CD4-positive, alpha-beta T cell treated with Interleukin-15 for 4 hours (primary cell): ENCODE results near the gene PTPRN2.
A peak's percentile ranks its signal among the peaks of the same experiment; 100 is the strongest.
"Not testable (repeated sequence)": the region's sequence is repeated elsewhere in the genome, so short reads cannot be mapped to it uniquely, and the experiment has no call there.

ENCODE experiments used
- DNase-seq: peaks from one replicate; pipeline ENCODE4 v3.0.0-alpha.2; 2020; ENCODE audit warnings: low spot score

The PTPRN2 gene

GRCh38 chr7:157861551-157861950 lies 726.1 kb downstream of the PTPRN2 start:
- no peak for DNase-seq

DNA sequence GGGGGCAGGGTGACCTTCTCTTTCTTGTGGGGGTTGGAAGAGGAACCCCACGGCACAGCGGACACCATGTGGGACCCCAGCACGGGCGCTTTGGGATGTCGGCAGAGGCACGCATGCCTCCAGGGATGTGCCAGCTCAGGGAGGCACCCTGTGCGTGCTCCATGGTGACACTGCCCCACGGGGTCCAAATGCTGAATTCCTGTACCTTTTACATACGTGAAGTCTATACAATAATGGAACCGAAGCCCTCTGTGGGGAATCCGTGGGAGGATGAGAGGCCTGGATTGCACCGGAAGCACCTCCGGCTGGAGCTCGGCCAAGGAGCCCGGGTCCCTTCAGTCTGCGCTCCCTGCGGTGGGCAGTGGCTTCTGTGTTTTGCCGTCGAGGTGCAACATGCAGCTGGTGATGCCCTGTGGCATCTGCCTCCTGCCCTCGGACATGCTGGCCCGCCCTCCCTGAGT lies 726.6 kb downstream of the PTPRN2 start:
- no peak for DNase-seq

GRCh38 chr7:157860406-157860805 lies 727.2 kb downstream of the PTPRN2 start:
- DNase-seq = no peak

- DNase-seq = no peak
These were observed 727.7 kb downstream of the PTPRN2 start for GRCh38 chr7:157859915-157860314.

- no peak for DNase-seq
These were observed 730.0 kb downstream of the PTPRN2 start for GRCh38 chr7:157857578-157858075.

GRCh38 chr7:157856873-157857577 lies 730.6 kb downstream of the PTPRN2 start:
- DNase-seq = no peak

DNA sequence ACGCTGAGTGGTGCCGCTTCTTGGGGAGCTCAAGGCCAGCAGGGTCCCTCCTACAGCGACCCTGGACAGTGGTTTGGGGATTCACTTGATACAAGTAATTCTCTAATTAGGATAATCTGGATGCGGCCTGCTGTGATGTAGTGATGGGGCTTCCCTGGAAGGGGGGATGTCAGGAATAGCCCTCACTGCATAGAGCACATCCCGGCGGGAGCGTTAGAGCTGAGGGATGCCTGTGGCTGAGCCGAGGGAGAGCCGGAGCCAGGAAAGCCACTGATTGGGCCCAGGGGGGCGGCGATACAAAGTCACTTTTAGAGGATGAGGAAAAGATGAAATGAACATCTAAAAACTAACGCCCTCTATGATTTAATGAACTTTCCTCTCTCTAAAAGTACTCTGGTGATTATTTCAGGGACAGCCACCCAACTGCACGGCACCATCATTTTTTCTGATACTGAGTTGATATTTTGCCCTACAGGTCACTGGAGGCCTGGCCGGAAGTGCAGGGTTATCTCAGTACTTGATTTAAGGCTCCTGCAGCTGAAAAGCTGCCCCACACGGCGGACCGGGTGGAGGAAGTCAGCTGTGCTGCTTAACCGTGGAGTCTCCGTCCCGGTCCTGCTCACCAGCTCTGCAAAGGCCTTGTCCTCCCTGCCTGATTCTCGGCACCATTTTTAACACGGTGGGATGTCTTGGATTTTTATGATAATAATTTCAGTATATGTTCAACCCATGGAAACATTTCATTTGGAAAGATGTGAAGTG lies 732.0 kb downstream of the PTPRN2 start:
- DNase-seq = no peak

GRCh38 chr7:157855016-157855415 lies 732.6 kb downstream of the PTPRN2 start:
- no peak for DNase-seq

- DNase-seq = no peak
These were observed 733.3 kb downstream of the PTPRN2 start for GRCh38 chr7:157854066-157854891.

- DNase-seq = no peak
These were observed 733.9 kb downstream of the PTPRN2 start for GRCh38 chr7:157853789-157854065.

DNA sequence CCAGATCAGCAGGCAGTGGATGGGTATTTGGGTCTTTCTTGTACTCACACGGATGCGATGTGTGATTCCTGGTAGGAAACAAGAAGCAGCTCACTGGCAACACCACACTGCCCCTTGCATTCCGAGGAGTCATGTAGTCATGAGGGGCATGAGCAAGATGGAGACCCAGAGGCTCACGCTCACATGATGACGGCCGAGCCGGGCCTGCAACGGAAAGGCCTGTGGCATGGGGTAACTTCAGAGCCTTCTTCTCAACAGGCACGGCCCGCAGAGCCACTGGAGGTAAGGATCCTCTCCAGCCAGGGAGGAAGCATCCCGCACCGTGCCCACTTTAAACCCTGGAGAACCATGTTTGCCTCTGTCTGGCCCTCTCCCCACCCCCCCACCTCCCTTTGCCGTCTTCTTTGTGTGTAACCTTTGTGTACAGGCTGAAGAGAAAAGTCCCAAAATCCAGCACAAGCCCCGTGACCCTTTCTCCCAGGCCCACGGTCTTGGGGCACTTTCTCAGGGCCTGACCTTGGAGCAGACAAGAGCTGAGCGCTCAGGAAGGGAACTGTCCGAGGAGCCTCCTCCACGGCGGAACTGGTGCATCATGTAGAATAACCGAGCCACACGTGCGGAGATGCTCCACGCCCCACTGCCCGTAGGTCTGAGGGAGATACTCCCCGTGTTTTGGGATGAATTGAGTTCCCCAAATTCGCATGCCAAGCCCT lies 734.4 kb downstream of the PTPRN2 start:
- no peak for DNase-seq

DNA sequence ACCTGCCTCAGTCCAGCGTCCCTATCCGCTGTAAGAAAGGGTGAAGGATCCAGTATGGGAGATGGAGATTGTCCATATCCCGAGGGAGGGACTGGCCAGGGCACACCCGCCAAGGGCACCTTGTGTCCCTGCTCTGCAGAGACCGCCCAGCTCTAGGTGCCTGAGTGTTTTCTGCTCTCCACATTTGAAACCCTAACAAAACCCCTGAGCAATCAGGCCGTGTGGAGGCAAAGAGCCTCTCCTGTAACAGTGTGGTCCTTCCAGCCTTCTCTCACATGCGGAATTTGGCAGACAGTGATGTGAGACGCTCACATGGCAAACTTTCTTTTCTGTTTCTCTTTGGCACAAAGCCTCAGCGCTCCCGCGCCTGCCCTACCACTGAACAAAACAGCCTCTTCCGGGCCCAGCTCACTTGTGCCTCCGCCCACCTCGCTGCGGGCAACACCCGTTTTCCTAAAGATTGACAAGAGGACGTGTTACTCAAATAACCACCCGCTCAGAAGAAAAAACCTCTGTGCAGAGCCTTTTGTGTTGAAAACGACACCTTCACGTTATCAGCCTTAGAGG lies 736.0 kb downstream of the PTPRN2 start:
- peak; percentile 59 for DNase-seq

DNA sequence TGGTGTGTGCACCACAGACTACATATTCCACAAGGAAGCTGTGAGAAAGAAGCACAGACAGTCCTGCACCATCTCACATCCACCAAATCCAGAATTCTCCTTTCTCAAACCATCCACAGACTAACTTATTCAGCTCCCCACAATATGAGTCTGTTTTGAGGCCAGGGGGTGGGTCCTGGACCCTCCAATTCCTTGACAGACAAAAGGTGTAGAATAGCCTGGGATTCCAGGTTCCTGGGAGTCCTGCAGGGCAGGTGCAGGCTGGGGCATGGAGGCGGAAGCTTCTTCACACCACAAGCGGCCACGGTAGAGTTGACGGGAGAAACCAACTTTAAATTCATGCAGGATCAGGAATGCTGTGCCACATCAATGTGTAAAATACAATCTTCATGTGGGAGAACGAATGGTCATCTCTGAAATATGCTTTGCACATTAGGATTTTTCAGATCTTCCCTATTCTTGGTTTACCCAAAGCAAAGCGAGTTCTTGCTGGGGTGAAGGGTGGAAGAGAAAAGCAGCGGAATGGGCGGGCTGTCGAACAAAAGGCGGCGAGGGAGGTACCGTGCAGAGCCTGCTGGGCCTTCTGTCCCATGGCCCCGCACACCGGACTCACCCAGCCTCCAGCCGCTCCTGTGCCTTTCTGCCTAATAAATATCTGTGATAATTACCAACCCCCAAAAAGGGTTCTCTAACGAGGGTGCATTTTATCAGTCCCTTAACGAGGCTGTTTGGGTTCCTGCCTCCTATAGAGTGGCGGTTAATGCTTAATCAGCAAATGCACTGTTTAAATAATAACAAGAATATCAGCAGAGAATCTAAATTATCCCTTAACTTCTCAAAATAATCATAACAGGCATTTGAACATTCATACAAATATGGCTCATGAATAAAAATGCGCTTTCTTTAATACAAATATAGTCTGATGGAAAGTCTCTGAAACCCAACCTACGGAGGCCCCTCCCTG lies 736.9 kb downstream of the PTPRN2 start:
- DNase-seq = no peak

GRCh38 chr7:157849726-157850125 lies 737.9 kb downstream of the PTPRN2 start:
- DNase-seq = no peak

GRCh38 chr7:157849341-157849596 lies 738.4 kb downstream of the PTPRN2 start:
- no peak for DNase-seq

DNA sequence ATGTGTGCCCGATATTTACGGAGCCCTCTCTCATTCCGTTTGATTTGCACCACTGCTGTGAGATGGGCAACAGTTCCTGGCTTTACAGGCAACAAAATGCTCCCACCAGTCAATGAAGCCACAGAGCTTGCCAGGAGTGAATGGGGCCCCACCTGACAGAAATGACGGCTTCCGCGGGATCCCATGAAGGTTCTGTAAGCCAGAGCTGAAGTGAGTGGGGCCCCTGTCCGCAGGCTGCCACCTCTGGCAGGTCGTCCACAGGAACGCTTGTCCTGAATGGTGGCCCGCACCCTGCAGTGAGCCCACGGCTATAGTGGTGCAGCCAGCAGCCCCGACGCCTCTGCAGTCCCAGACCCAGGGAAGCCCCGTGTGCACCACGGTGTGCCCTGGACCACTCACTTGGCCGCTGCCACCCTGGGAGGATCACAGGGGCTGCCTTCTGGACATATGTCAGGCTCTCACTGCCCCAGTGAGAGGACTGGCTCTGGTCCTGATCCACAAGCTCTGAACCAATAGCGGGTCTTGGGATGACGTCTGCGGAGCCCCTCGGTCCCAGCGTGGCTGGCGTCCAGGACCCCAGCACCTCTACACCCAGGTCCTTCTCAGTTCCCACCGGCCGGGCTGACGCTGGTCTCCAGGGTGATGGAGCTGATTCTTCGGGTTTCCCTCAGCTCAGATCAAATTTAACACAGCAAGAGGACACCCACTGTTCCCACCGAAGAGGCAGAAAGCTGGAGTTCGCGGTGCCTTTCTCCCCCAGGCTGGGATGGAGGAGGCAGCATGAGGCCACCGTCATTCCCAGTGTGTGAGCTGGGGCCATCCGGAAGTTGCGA lies 738.9 kb downstream of the PTPRN2 start:
- no peak for DNase-seq

GRCh38 chr7:157847756-157848487 lies 739.7 kb downstream of the PTPRN2 start:
- DNase-seq = not testable (repeated sequence)

- not testable (repeated sequence) for DNase-seq
These were observed 740.9 kb downstream of the PTPRN2 start for GRCh38 chr7:157846746-157847145.

DNA sequence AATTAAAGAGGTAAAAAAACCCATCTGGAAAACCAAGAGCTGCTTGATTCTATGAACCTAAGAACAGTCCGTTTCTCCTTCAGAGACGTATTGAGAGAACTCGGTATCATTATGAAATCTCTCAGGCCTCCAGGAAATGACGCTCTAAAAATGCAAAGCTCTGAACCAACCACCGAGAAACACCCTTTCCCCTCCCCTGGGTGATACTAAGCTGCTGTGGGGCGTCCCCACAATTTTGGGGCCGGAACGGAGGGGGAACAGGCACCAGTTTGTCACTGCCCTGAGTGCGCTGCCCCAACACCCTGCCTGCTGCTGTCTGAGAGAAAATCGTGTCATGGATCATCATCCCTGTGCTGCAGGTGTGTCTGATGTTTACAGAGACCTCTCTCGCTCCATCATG lies 741.4 kb downstream of the PTPRN2 start:
- DNase-seq = no peak
